HEK293T (cell line): ENCODE results near the gene PRKCE.

Experiments used
- ARNT ChIP-seq: fragments of 450-650 bp; IDR thresholded peaks from 2 replicates; pipeline ENCODE4 v1.6.1; 2017; ENCODE audit warnings: mild to moderate bottlenecking
- BHLHE40 ChIP-seq: fragments of 450-650 bp; IDR thresholded peaks from 2 replicates; pipeline ENCODE4 v1.6.1; 2016; ENCODE audit warnings: mild to moderate bottlenecking, moderate library complexity, borderline replicate concordance
- FOXA1 ChIP-seq: fragments of 450-650 bp; IDR thresholded peaks from 2 replicates; pipeline ENCODE4 v1.6.1; 2016; ENCODE audit warnings: mild to moderate bottlenecking
- FOXM1 ChIP-seq: fragments of 450-650 bp; IDR thresholded peaks from 2 replicates; pipeline ENCODE4 v1.6.1; 2017; ENCODE audit warnings: mild to moderate bottlenecking, borderline replicate concordance
- NFRKB ChIP-seq: fragments of 450-650 bp; IDR thresholded peaks from 2 replicates; pipeline ENCODE4 v1.6.1; 2016; ENCODE audit warnings: mild to moderate bottlenecking, moderate library complexity
- TARDBP ChIP-seq: fragments of 450-650 bp; IDR thresholded peaks from 2 replicates; pipeline ENCODE4 v1.6.1; 2016
- ZNF384 ChIP-seq: fragments of 450-650 bp; IDR thresholded peaks from 2 replicates; pipeline ENCODE4 v1.6.1; 2016

DNA sequence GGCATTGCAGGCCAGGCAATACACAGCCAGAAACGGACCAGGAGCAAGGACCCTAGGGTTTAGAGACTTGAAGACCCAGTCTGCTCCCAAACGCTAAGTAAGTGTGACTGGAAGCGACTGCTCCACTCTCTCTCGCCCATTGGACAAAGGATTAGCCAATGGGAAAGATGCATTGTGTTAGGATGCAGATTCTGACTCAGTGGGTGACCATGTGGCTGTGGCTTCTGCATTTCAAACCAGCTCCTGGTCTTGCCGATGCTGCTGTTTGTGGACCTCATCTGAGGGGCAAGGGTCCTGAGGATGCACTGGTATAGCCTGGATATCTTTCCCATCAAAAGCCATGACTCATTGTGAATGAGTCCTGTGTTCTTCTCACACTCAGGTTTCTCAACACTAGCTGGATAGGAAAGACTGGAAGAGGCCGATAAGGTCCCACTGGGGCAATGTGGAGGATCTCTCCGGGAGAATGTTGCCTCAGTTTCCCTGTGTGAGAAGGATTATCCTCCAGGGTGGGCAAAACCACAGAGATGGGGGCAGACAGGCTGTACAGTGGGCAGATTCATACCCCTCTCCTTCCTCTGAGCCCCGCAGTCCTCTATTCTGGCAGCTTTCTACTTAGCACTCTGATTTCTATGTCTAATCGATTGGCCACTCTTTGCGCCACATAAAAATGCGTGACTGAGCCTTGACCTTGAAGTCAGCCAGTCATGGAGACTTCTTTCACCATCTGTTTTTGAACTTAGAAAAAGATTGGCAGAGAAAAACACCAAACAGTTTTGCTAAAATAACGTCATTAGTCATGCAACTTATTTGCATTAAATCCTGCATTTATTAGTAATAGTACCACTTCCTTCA is 257.1 kb downstream of the PRKCE start:
- TF ChIP-seq FOXM1: no peak
- no peak for TF ChIP-seq BHLHE40
- no peak for TF ChIP-seq TARDBP
- no peak for TF ChIP-seq NFRKB
- TF ChIP-seq ZNF384: no peak
- no peak for TF ChIP-seq FOXA1
- no peak for TF ChIP-seq ARNT
